Measurements from ENCODE around the gene ADAM23. TPM values are rescaled to one million over a fixed set of nuclear protein-coding genes. Genes with fewer than 3 reads are reported as not detected.

Gene ADAM23
- polyA plus RNA-seq, 1 donor (not counting 4 experiments of a cell fraction or from before 2014, with no cell fraction given), result 1.3 TPM

- no peak for FAIRE-seq
- H3K27me3 ChIP-seq (ENCODE audit: control insufficient read depth, extremely low read depth, insufficient read depth, low read length), result no peaks in the 10 kb centered on the region
- H3K9me3 ChIP-seq (ENCODE audit: control insufficient read depth, low read depth, low read length), result no peaks in the 10 kb centered on the region
- H3K27ac ChIP-seq (ENCODE audit: control insufficient read depth, insufficient read depth, low read length), result no peak overlapping the region
- no peaks in the 10 kb centered on the region for H3K36me3 ChIP-seq (ENCODE audit: control insufficient read depth in 2 of 2, extremely low read depth in 1 of 2, insufficient read depth in 2 of 2, low read length in 2 of 2)
- dilution Hi-C loops (cut with MboI; ENCODE audit: extremely low pct_ligation_motif_present, low sequenced_read_pairs), result no loop called here
- DNase-seq (ENCODE audit: low read depth, low spot score), result no peak
- H3K4me1 ChIP-seq (ENCODE audit: control insufficient read depth, extremely low read depth, insufficient read depth, low read length), result peaks cover 18% of the 10 kb centered on the region
- H3K9me1 ChIP-seq (ENCODE audit: control insufficient read depth, extremely low read depth, insufficient read depth, low read length), result no peaks in the 10 kb centered on the region
- no peak overlapping the region for H3K4me3 ChIP-seq (ENCODE audit: control insufficient read depth in 2 of 3, extremely low read depth in 1 of 3, insufficient read depth in 2 of 3, low read depth in 1 of 3, low read length in 3 of 3)
- no peak overlapping the region for H3K9ac ChIP-seq (ENCODE audit: control insufficient read depth, extremely low read depth, insufficient read depth, low read length)
- H3K79me2 ChIP-seq (ENCODE audit: control insufficient read depth, insufficient read depth, low read length), result no peaks in the 10 kb centered on the region
- TF ChIP-seq CTCF (optimal IDR thresholded peaks at IDR 0.05 in 1 of 3, IDR thresholded peaks at IDR 0.05 in 1 of 3, conservative IDR thresholded peaks at IDR 0.05 in 1 of 3; ENCODE audit: extremely low read depth in 1 of 3, insufficient read depth in 2 of 3, low read length in 3 of 3), result no peak
- no peak for TF ChIP-seq EZH2 (IDR thresholded peaks at IDR 0.05; ENCODE audit: low read length)
- no peak overlapping the region for H3K4me2 ChIP-seq (ENCODE audit: control insufficient read depth, extremely low read depth, insufficient read depth, low read depth, low read length)
- no peak overlapping the region for H2AFZ ChIP-seq (ENCODE audit: control insufficient read depth, low read length)
- H4K20me1 ChIP-seq (ENCODE audit: control insufficient read depth, extremely low read depth, insufficient read depth, low read length), result no peaks in the 10 kb centered on the region
These were observed 172.8 kb downstream of the ADAM23 start for GRCh38 chr2:206616151-206616550.

DNA sequence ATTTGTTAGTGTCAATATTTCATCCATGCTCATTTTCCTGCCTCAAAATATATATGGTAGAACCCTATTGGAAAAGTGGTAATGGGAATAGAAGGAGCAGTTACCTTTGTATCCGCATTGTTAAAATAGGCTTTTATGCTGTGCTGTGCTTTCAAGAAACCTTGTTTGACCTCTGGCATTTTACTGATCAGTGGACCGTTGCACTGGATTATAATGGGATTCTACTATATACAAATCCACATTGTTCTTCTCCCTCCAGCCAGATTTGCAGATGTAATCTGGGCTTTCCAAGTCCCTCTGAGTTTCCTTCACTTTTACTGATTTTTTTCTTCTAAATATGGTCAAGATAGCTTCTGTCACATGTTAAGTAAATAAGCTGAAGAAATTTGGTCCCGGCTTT, 175.7 kb downstream of the ADAM23 start:
- H3K79me2 ChIP-seq (ENCODE audit: control insufficient read depth, insufficient read depth, low read length), result no peaks in the 10 kb centered on the region
- no peaks in the 10 kb centered on the region for H3K27me3 ChIP-seq (ENCODE audit: control insufficient read depth, extremely low read depth, insufficient read depth, low read length)
- TF ChIP-seq CTCF (optimal IDR thresholded peaks at IDR 0.05 in 1 of 3, IDR thresholded peaks at IDR 0.05 in 1 of 3, conservative IDR thresholded peaks at IDR 0.05 in 1 of 3; ENCODE audit: extremely low read depth in 1 of 3, insufficient read depth in 2 of 3, low read length in 3 of 3) (no peak), EZH2 (IDR thresholded peaks at IDR 0.05; ENCODE audit: low read length) (no peak)
- H3K27ac ChIP-seq (ENCODE audit: control insufficient read depth, insufficient read depth, low read length), result no peak overlapping the region
- no peaks in the 10 kb centered on the region for H4K20me1 ChIP-seq (ENCODE audit: control insufficient read depth, extremely low read depth, insufficient read depth, low read length)
- H3K9me3 ChIP-seq (ENCODE audit: control insufficient read depth, low read depth, low read length), result no peaks in the 10 kb centered on the region
- no peak overlapping the region for H2AFZ ChIP-seq (ENCODE audit: control insufficient read depth, low read length)
- no peaks in the 10 kb centered on the region for H3K36me3 ChIP-seq (ENCODE audit: control insufficient read depth in 2 of 2, extremely low read depth in 1 of 2, insufficient read depth in 2 of 2, low read length in 2 of 2)
- DNase-seq (ENCODE audit: low read depth, low spot score) (no peak), FAIRE-seq (no peak)
- no peaks in the 10 kb centered on the region for H3K9me1 ChIP-seq (ENCODE audit: control insufficient read depth, extremely low read depth, insufficient read depth, low read length)
- no peak overlapping the region for H3K4me2 ChIP-seq (ENCODE audit: control insufficient read depth, extremely low read depth, insufficient read depth, low read depth, low read length)
- H3K4me3 ChIP-seq (ENCODE audit: control insufficient read depth in 2 of 3, extremely low read depth in 1 of 3, insufficient read depth in 2 of 3, low read depth in 1 of 3, low read length in 3 of 3), result no peak overlapping the region
- dilution Hi-C loops (cut with MboI; ENCODE audit: extremely low pct_ligation_motif_present, low sequenced_read_pairs), result no loop called here
- peaks cover 3% of the 10 kb centered on the region for H3K4me1 ChIP-seq (ENCODE audit: control insufficient read depth, extremely low read depth, insufficient read depth, low read length)
- no peak overlapping the region for H3K9ac ChIP-seq (ENCODE audit: control insufficient read depth, extremely low read depth, insufficient read depth, low read length)

Data from keratinocyte (primary cell).